Endodermal cell (in vitro differentiated cells): Measurements from ENCODE around the gene AOX1. TPM values are rescaled to one million over a fixed set of nuclear protein-coding genes. Genes with fewer than 3 reads are reported as not detected.
"Not testable (repeated sequence)": the region's sequence is repeated elsewhere in the genome, so short reads cannot be mapped to it uniquely, and the experiment has no call there.

Experiments used
- DNase-seq: peaks from one replicate; pipeline ENCODE4 v3.0.0-alpha.2; 2017
- H3K27ac ChIP-seq: 2 replicates; pipeline ENCODE4 v1.5.1; 2013; ENCODE audit warnings: mild to moderate bottlenecking, low read depth, low read length, moderate library complexity
- H3K27me3 ChIP-seq: 2 replicates; pipeline ENCODE4 v1.6.1; 2013; ENCODE audit warnings: mild to moderate bottlenecking, low read length, moderate library complexity; ENCODE audit not compliant: insufficient read depth, control insufficient read depth, poor library complexity, severe bottlenecking
- H3K36me3 ChIP-seq: 2 replicates; pipeline ENCODE4 v1.7.0; 2013; ENCODE audit warnings: mild to moderate bottlenecking, low read length, moderate library complexity; ENCODE audit not compliant: control insufficient read depth, insufficient read depth
- H3K4me1 ChIP-seq: one replicate; pipeline ENCODE4 v1.7.0; 2013; ENCODE audit warnings: low read length; ENCODE audit not compliant: control insufficient read depth, insufficient read depth
- H3K4me3 ChIP-seq: 2 replicates; pipeline ENCODE4 v1.5.1; 2013; ENCODE audit warnings: mild to moderate bottlenecking, low read length, moderate library complexity
- H3K9ac ChIP-seq: 2 replicates; pipeline ENCODE4 v1.6.1; 2013; ENCODE audit warnings: mild to moderate bottlenecking, low read length, moderate library complexity; ENCODE audit not compliant: poor library complexity, severe bottlenecking; ENCODE audit errors: extremely low read depth
- H3K9me3 ChIP-seq: 2 replicates; pipeline ENCODE4 v1.6.1; 2013; ENCODE audit warnings: mild to moderate bottlenecking, low read length, moderate library complexity; ENCODE audit not compliant: control insufficient read depth
- H3K27ac Mint-ChIP-seq: 2 replicates; pipeline ENCODE4 v1.8.0; 2020; ENCODE audit warnings: mixed read lengths
- H3K27me3 Mint-ChIP-seq: 2 replicates; pipeline ENCODE4 v1.8.0; 2021; ENCODE audit warnings: mild to moderate bottlenecking, mixed read lengths; ENCODE audit not compliant: insufficient read depth
- H3K36me3 Mint-ChIP-seq: 2 replicates; pipeline ENCODE4 v1.8.0; 2020; ENCODE audit warnings: low read depth, mixed read lengths
- H3K4me1 Mint-ChIP-seq: 2 replicates; pipeline ENCODE4 v1.8.0; 2020; ENCODE audit warnings: mixed read lengths
- H3K4me3 Mint-ChIP-seq: 2 replicates; pipeline ENCODE4 v1.8.0; 2020; ENCODE audit warnings: mild to moderate bottlenecking, moderate library complexity, mixed read lengths
- H3K9me3 Mint-ChIP-seq: 2 replicates; pipeline ENCODE4 v1.8.0; 2020; ENCODE audit warnings: mild to moderate bottlenecking, mixed read lengths
- CTCF ChIP-seq: fragments of 200-600 bp; sonication (generic); conservative IDR thresholded peaks from 2 replicates; pipeline ENCODE4 v1.5.0; 2021; ENCODE audit warnings: antibody characterized with exemption, mild to moderate bottlenecking
- WGBS, 2 experiments: methylation state at CpG; one replicate each; pipeline versions ENCODE4 v1.1.5 to v1.1.7; 2013; ENCODE audit warnings: missing lambda C conversion rate in 2 of 2, mixed read lengths in 1 of 2; ENCODE audit not compliant: insufficient coverage in 1 of 2, insufficient read length in 1 of 2; 5-methylcytosine and 5-hydroxymethylcytosine counted together
- total RNA-seq, 2 donors: library from RNA; stranded (reverse); fragmentation: NEBNext Ultra II Directional in 1 of 2; extraction: Animal tissue kit (Norgen Biotek cat#: 25700) in 1 of 2; gene quantifications; 2 replicates in 1 of 2; 3 replicates in 1 of 2; pipeline ENCODE4 v1.2.1, GENCODE V29; 2021

The AOX1 gene
- total RNA-seq, 2 donors from 2014 or later: 8.8 to 15.5 TPM

GRCh38 chr2:200648518-200649281, 62.9 kb downstream of the AOX1 start:
- DNase-seq: peak; percentile 93
- not testable (repeated sequence) for H3K36me3 ChIP-seq, H3K27me3 Mint-ChIP-seq, H3K27me3 ChIP-seq
- peak overlapping the region; percentile 54 for H3K4me3 ChIP-seq
- Mint-ChIP-seq H3K27ac (peak overlapping the region; percentile 99), H3K9me3 (peaks cover 48% of the 10 kb centered on the region), H3K36me3 (peaks cover 59% of the 10 kb centered on the region), H3K4me3 (peak overlapping the region; percentile 41), H3K4me1 (peaks cover 33% of the 10 kb centered on the region)
- 48 to 83% methylated on average over 1 to 3 of the region's 3 CpGs for WGBS, 2 experiments
- H3K4me1 ChIP-seq: peaks cover 16% of the 10 kb centered on the region
- peak overlapping the region; percentile 70 for H3K9ac ChIP-seq
- H3K9me3 ChIP-seq: peaks cover 29% of the 10 kb centered on the region
- peak; percentile 57 for TF ChIP-seq CTCF
- H3K27ac ChIP-seq: peak overlapping the region; percentile 71

- H3K4me1 Mint-ChIP-seq: peaks cover 26% of the 10 kb centered on the region
- peaks cover 2% of the 10 kb centered on the region for H3K27me3 Mint-ChIP-seq
- Histone ChIP-seq H3K9me3 (peaks cover 29% of the 10 kb centered on the region), H3K27ac (no peak overlapping the region), H3K4me1 (peaks cover 16% of the 10 kb centered on the region), H3K4me3 (peak overlapping the region; percentile 54), H3K36me3 (no peaks in the 10 kb centered on the region), H3K9ac (peak overlapping the region; percentile 70), H3K27me3 (no peaks in the 10 kb centered on the region)
- H3K36me3 Mint-ChIP-seq: peaks cover 50% of the 10 kb centered on the region
- H3K27ac Mint-ChIP-seq: peak overlapping the region; percentile 99
- WGBS, 2 experiments: 80 to 100% methylated on average over 1 to 3 of the region's 3 CpGs
- TF ChIP-seq CTCF: no peak
- no peak for DNase-seq
- peaks cover 38% of the 10 kb centered on the region for H3K9me3 Mint-ChIP-seq
- peak overlapping the region; percentile 41 for H3K4me3 Mint-ChIP-seq
Measured at GRCh38 chr2:200649724-200650123, 63.9 kb downstream of the AOX1 start.

GRCh38 chr2:200650195-200650594, 64.4 kb downstream of the AOX1 start:
- Histone ChIP-seq H3K27me3 (no peaks in the 10 kb centered on the region), H3K36me3 (no peaks in the 10 kb centered on the region), H3K27ac (no peak overlapping the region), H3K9ac (no peak overlapping the region), H3K4me3 (peak overlapping the region; percentile 54), H3K9me3 (peaks cover 24% of the 10 kb centered on the region), H3K4me1 (peaks cover 16% of the 10 kb centered on the region)
- Mint-ChIP-seq H3K36me3 (peaks cover 45% of the 10 kb centered on the region), H3K4me3 (peak overlapping the region; percentile 41), H3K9me3 (peaks cover 34% of the 10 kb centered on the region), H3K27me3 (peaks cover 2% of the 10 kb centered on the region), H3K27ac (peak overlapping the region; percentile 99), H3K4me1 (peaks cover 26% of the 10 kb centered on the region)
- DNase-seq: no peak
- 86 to 100% methylated on average over 1 to 2 of the region's 2 CpGs for WGBS, 2 experiments
- no peak for TF ChIP-seq CTCF
